Panc1 (cell line): Measurements from ENCODE around the gene RHD. TPM values are rescaled to one million over a fixed set of nuclear protein-coding genes. Genes with fewer than 3 reads are reported as not detected.
"Not testable (repeated sequence)": the region's sequence is repeated elsewhere in the genome, so short reads cannot be mapped to it uniquely, and the experiment has no call there.

ENCODE experiments used
- ATAC-seq: fragments of 200-7000 bp; cut with Tn5 transposase; 2 replicates; pipeline ENCODE4 v1.9.1; 2020; ENCODE audit warnings: mild to moderate bottlenecking, moderate library complexity
- BruUV-seq: library from RNA; stranded (reverse); fragments of 400-500 nt; replicated peaks from 2 replicates; lab custom pipeline; 2021; lab: Mats Ljungman, UMichigan
- CTCF ChIA-PET: fragments of 300-600 bp; sonication (Branson Sonifier 250); formaldehyde crosslinking; loops from one replicate; lab custom pipeline; 2022; ENCODE audit warnings: antibody characterized with exemption; lab: Charles Lee
- POLR2A ChIA-PET: fragments of 300-600 bp; sonication (Branson Sonifier 250); formaldehyde crosslinking; loops from one replicate; lab custom pipeline; 2022; ENCODE audit warnings: antibody characterized with exemption; lab: Charles Lee
- DNase-seq: peaks from one replicate; pipeline ENCODE4 v3.0.0-alpha.2; 2010; ENCODE audit warnings: low read depth, low spot score
- H3K27ac ChIP-seq: 2 replicates; pipeline ENCODE4 v1.5.1; 2011; ENCODE audit warnings: mild to moderate bottlenecking, low read length, inconsistent platforms
- H3K27me3 ChIP-seq: fragments of 200-500 bp; sonication (Bioruptor generic); 2 replicates; pipeline ENCODE4 v1.6.0; 2014; ENCODE audit warnings: low read length, inconsistent platforms; ENCODE audit not compliant: control insufficient read depth, insufficient read depth
- H3K36me3 ChIP-seq: fragments of 200-500 bp; sonication (Bioruptor generic); 2 replicates; pipeline ENCODE4 v1.5.1; 2014; ENCODE audit warnings: inconsistent platforms, mild to moderate bottlenecking, low read length, moderate library complexity; ENCODE audit not compliant: control insufficient read depth, insufficient read depth
- H3K4me1 ChIP-seq: 2 replicates; pipeline ENCODE4 v1.5.1; 2011; ENCODE audit warnings: inconsistent platforms, mild to moderate bottlenecking, low read length, moderate library complexity; ENCODE audit not compliant: control insufficient read depth, insufficient read depth
- H3K4me3 ChIP-seq, 2 experiments: 2 replicates each; pipeline ENCODE4 v1.5.1; 2011 to 2012; ENCODE audit warnings: low read depth in 2 of 2, low read length in 2 of 2, mild to moderate bottlenecking in 2 of 2, inconsistent platforms in 1 of 2, moderate library complexity in 1 of 2
- H3K9me3 ChIP-seq: fragments of 200-500 bp; sonication (Bioruptor generic); 2 replicates; pipeline ENCODE4 v1.5.1; 2014; ENCODE audit warnings: low read depth, mild to moderate bottlenecking, inconsistent platforms, low read length, moderate library complexity; ENCODE audit not compliant: control insufficient read depth, insufficient read depth
- in situ Hi-C: cut with HindIII; loops from 2 replicates; pipeline ENCODE4 v1.10.0; 2016; ENCODE audit warnings: low sequenced_read_pairs, low pct_unique_long_range_greater_than_20kb
- intact Hi-C: fragments of 100-400 bp; cut with micrococcal nuclease; formaldehyde crosslinking; loops from one replicate; pipeline ENCODE4 v1.10.0; 2022; ENCODE audit not compliant: unreplicated experiment
- total RNA-seq: library from RNA; stranded (reverse); gene quantifications from one replicate; pipeline ENCODE4 v1.2.1, GENCODE V29; 2021; ENCODE audit not compliant: unreplicated experiment

RHD gene
- total RNA-seq, 1 experiment from 2014 or later = not detected

- H3K27me3 ChIP-seq, in situ Hi-C loops, ATAC-seq, BruUV-seq, H3K36me3 ChIP-seq, H3K27ac ChIP-seq, H3K4me1 ChIP-seq, POLR2A ChIA-PET, DNase-seq, CTCF ChIA-PET, H3K4me3 ChIP-seq, intact Hi-C loops, H3K9me3 ChIP-seq: not testable (repeated sequence)
These were observed 6.5 kb downstream of the RHD start for GRCh38 chr1:25278790-25279189.

- peak; percentile 44; the same call in 1 of the 2 replicates for ATAC-seq
- H3K4me1 ChIP-seq, H3K27me3 ChIP-seq, BruUV-seq, H3K27ac ChIP-seq, intact Hi-C loops, DNase-seq, in situ Hi-C loops, POLR2A ChIA-PET, CTCF ChIA-PET, H3K36me3 ChIP-seq, H3K4me3 ChIP-seq, H3K9me3 ChIP-seq: not testable (repeated sequence)
These were observed 7.4 kb downstream of the RHD start for GRCh38 chr1:25279693-25280111.

DNA sequence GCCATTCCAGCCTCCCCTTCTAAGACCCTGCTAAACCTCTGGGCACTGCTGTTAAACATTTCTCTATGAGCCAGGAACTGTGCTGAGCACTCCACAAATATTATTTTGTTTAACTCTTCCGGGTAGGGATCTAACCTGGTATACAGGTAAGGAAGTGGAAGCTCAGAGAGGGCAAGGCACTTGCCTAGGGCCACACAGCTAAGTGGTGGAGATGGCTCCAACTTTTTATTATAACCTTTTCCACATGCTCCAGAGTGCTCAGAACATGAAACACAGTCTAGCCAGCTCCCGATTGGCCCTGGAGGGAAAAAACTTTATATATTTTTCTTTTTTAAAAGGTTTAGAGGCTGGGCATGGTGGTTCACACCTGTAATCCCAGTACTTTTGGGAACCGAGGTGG is 13.6 kb downstream of the RHD start:
- BruUV-seq, H3K4me3 ChIP-seq, H3K4me1 ChIP-seq, H3K27ac ChIP-seq, H3K36me3 ChIP-seq, DNase-seq, intact Hi-C loops, H3K9me3 ChIP-seq, ATAC-seq, in situ Hi-C loops, H3K27me3 ChIP-seq, CTCF ChIA-PET: not testable (repeated sequence)
- POLR2A ChIA-PET = interaction anchor here (0.7 to 0.9 kb wide), 2 partner anchors 85 to 119 kb away, joined by 4 to 5 read pairs; no protein-coding TSS in a partner anchor

GRCh38 chr1:25287164-25287563 is 14.9 kb downstream of the RHD start:
- BruUV-seq, in situ Hi-C loops, H3K27me3 ChIP-seq, H3K4me1 ChIP-seq, H3K9me3 ChIP-seq, POLR2A ChIA-PET, DNase-seq, intact Hi-C loops, H3K36me3 ChIP-seq, H3K27ac ChIP-seq, H3K4me3 ChIP-seq: not testable (repeated sequence)
- ATAC-seq = 0 out of 2 replicates have a peak, but pooled peaks have one; percentile 41
- CTCF ChIA-PET = interaction anchor here (0.8 kb wide), 1 partner anchor 118 kb away, joined by 3 read pairs; no protein-coding TSS in a partner anchor

DNA sequence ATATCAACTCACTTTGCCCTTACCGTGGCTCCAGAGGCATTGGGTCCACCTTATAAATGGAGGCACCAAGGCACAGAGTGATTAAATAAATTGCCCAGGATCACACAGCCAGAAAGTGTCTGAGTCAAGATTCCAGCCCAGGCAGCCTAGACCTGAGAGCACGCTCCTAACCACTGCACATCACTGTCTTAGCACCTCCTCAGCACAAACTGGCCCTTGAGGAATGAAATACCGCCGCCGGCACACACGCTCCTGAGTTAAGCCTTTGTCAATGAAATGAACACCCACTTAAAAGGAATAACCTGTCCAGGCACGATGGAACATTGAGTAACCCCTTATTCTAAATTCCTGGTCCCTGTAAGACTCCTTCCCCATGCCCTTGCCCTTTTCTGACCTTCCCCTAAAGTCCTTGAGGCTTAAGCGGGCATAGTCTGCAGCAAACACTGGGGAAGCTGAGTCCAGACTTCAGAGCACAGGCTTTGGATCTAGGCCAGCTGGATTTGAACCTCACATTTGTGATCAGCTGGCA is 16.3 kb downstream of the RHD start:
- H3K27ac ChIP-seq, POLR2A ChIA-PET, H3K27me3 ChIP-seq, intact Hi-C loops, in situ Hi-C loops, CTCF ChIA-PET, BruUV-seq, DNase-seq, H3K9me3 ChIP-seq, H3K4me1 ChIP-seq, ATAC-seq, H3K36me3 ChIP-seq, H3K4me3 ChIP-seq: not testable (repeated sequence)
